HFF-Myc (cell line): ENCODE data around the gene PLA2G1B.

Experiments
- DNase-seq: peaks from one replicate; pipeline ENCODE4 v3.0.0-alpha.2; 2011; ENCODE audit warnings: low read depth; ENCODE audit errors: extremely low read depth
- H3K4me3 ChIP-seq: replicated peaks from 2 replicates; pipeline ENCODE4 v1.5.1; 2011; ENCODE audit warnings: low read depth, mild to moderate bottlenecking, control low read depth, low read length
- CTCF ChIP-seq: IDR thresholded peaks from 2 replicates; pipeline ENCODE4 v1.5.1; 2012; ENCODE audit warnings: mild to moderate bottlenecking, low read depth, low read length, control low read depth; ENCODE audit errors: missing control alignments

Gene PLA2G1B

DNA sequence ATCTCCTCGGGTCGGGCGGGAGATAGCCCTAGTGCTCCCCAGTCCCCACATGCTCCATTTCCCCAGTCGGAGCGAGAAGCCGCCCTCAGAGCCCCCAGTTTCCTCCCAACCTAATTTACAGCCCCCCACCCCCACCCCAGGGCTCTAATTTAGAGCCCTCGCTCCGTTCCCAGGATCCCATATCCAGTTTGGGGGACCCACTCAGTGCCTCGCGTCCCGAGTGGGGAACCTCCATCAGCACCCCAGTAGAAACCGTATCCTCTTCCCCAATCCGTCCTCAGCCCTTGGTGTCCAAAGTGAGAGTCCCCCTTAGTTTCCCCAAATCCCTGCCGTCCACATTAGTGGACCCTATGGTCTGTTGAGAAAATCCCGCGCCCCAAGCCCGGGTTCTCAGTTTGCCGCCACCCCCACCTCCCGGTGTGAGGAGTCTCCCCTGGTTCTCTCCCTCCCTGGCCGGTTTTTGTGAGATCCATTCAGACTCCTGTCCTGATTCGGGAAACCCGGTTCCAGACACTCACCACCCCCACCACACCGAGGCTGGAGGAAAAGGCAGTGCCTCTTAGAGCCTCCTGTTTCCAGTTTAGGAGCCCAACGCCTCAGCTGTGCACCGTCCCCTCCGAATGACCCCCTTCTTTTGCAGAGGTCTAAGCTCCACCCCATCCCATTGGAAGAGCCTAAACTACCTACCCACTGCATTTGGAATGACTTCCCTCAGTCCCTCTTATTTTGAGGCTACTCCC is 42.2 kb upstream of the PLA2G1B start:
- no peak for DNase-seq
- TF ChIP-seq CTCF = no peak
- H3K4me3 ChIP-seq = peak overlapping the region; percentile 13; the same call in 1 of the 2 replicates

GRCh38 chr12:120368789-120369602 is 41.4 kb upstream of the PLA2G1B start, which contains the start of gene MSI1:
Gene MSI1 (minus strand): TSS chr12:120369164. CDS start chr12:120369091, 73 bp downstream.
- TF ChIP-seq CTCF = no peak
- DNase-seq = no peak
- peak within 1 kb of the TSS; percentile 25 for H3K4me3 ChIP-seq

- peak overlapping the region; percentile 25 for H3K4me3 ChIP-seq
- DNase-seq = no peak
- no peak for TF ChIP-seq CTCF
These were observed 40.6 kb upstream of the PLA2G1B start for GRCh38 chr12:120367924-120368788.

- no peak overlapping the region for H3K4me3 ChIP-seq
- peak; percentile 57 for TF ChIP-seq CTCF
- DNase-seq = no peak
These were observed 39.8 kb upstream of the PLA2G1B start for GRCh38 chr12:120367233-120367923.

DNA sequence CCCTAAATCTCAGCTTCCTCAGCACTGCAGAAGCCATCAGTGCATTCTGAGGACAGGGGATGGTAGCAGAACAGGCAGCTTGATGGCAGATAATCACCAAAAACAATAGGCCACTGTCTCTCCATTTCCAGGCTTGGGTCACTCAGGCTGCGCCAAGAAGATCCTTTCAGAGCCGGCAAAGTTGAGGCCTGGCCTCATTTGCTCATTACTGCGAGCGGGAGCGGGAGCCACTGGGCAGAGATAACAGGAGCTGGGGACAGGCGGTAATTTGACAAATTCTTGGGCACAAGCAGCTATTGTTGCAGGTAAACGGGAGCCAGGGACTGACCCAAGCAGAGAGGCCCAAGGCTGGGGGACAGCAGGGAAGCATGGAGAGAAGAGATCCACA is 39.3 kb upstream of the PLA2G1B start:
- TF ChIP-seq CTCF = no peak
- no peak for DNase-seq
- H3K4me3 ChIP-seq = no peak overlapping the region

GRCh38 chr12:120366341-120366705 is 38.7 kb upstream of the PLA2G1B start:
- DNase-seq = no peak
- H3K4me3 ChIP-seq = no peak overlapping the region
- TF ChIP-seq CTCF = no peak
